PC-3 (cell line): ENCODE data around the gene OSTC.

Experiments used
- EZH2 ChIP-seq: fragments of 300-600 bp; sonication (generic); IDR thresholded peaks from one replicate; pipeline ENCODE4 v1.6.1; 2017; ENCODE audit warnings: antibody characterized with exemption, mild to moderate bottlenecking, low read length; ENCODE audit not compliant: unreplicated experiment
- EZH2phosphoT487 ChIP-seq: fragments of 300-600 bp; sonication (generic); IDR thresholded peaks from 2 replicates; pipeline ENCODE4 v1.6.1; 2018; ENCODE audit warnings: mild to moderate bottlenecking, antibody characterized with exemption, low read length, borderline replicate concordance
- TF ChIP-seq, protein P1 (sequence below): fragments of 300-600 bp; sonication (generic); conservative IDR thresholded peaks from 2 replicates; pipeline ENCODE4 v1.5.1; 2017; ENCODE audit warnings: antibody characterized with exemption, low read depth, mild to moderate bottlenecking, low read length

DNA sequence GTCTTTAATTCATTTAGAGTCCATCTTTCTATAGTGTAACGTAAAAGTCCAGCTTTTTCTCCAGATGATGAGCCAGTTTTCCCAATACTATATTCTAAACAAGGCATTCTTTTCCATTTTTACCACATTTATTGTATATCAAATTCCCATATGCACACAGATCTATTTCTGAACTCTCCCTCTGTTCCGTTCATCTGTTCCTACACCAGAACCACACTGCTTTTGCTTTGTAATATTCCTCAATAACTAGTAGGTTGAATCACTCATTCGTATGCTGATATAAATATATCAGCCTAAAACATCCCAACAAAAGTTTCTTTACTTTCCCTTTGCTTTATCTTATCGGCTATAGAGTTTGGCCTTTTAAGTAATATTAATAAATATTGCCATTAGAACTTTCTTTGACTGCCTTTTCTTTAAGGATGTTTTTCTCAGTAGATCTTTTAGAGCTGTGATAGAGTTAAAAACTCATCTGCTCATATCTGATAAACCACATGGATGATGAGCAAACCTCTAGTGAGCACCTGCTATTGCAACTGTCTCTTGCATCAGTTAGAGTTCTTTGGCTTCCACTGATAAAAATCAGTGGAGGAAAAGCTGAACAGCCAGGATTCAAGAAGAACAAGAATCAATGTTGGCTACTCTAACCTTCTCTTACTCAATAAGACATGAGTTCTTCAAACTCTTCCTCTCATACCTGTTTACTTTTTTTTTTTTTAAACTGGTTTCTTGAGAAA is 43.2 kb upstream of the OSTC start:
- TF ChIP-seq, protein P1, sequence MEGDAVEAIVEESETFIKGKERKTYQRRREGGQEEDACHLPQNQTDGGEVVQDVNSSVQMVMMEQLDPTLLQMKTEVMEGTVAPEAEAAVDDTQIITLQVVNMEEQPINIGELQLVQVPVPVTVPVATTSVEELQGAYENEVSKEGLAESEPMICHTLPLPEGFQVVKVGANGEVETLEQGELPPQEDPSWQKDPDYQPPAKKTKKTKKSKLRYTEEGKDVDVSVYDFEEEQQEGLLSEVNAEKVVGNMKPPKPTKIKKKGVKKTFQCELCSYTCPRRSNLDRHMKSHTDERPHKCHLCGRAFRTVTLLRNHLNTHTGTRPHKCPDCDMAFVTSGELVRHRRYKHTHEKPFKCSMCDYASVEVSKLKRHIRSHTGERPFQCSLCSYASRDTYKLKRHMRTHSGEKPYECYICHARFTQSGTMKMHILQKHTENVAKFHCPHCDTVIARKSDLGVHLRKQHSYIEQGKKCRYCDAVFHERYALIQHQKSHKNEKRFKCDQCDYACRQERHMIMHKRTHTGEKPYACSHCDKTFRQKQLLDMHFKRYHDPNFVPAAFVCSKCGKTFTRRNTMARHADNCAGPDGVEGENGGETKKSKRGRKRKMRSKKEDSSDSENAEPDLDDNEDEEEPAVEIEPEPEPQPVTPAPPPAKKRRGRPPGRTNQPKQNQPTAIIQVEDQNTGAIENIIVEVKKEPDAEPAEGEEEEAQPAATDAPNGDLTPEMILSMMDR, result no peak
- TF ChIP-seq EZH2 (no peak), EZH2phosphoT487 (no peak)
